K562 (cell line): ENCODE measurements around the gene CLDN7. TPM values are rescaled to one million over a fixed set of nuclear protein-coding genes. Genes with fewer than 3 reads are reported as not detected.
A peak's percentile ranks its signal among the peaks of the same experiment; 100 is the strongest.

Experiments used
- ATF7 ChIP-seq: fragments of 450-650 bp; IDR thresholded peaks from 2 replicates; pipeline ENCODE4 v1.7.1; 2014; ENCODE audit warnings: mild to moderate bottlenecking, moderate library complexity
- DPF2 ChIP-seq: fragments of 450-650 bp; IDR thresholded peaks from 2 replicates; pipeline ENCODE4 v1.6.1; 2016
- E2F6 ChIP-seq, 2 experiments: IDR thresholded peaks; 2 replicates each; pipeline ENCODE4 v1.6.1; 2011; ENCODE audit warnings: borderline replicate concordance in 1 of 2, control low read depth in 1 of 2, low read depth in 1 of 2, low read length in 1 of 2, mild to moderate bottlenecking in 1 of 2, mixed read lengths in 1 of 2, moderate library complexity in 1 of 2; ENCODE audit not compliant: insufficient read depth in 1 of 2, insufficient read length in 1 of 2, poor library complexity in 1 of 2, severe bottlenecking in 1 of 2; ENCODE audit errors: extremely low read depth in 1 of 2
- FOS ChIP-seq: IDR thresholded peaks from 3 replicates; pipeline ENCODE4 v1.6.1; 2011; ENCODE audit not compliant: insufficient read length; ENCODE audit errors: extremely low read depth
- HDAC8 ChIP-seq: fragments of 450-650 bp; IDR thresholded peaks from 2 replicates; pipeline ENCODE4 v1.6.1; 2016; ENCODE audit warnings: mild to moderate bottlenecking, missing genetic modification characterization, moderate library complexity, missing compliant biosample characterization
- HLTF ChIP-seq: fragments of 450-650 bp; IDR thresholded peaks from 2 replicates; pipeline ENCODE4 v1.6.1; 2016
- HNRNPUL1 ChIP-seq: fragments of 200-400 bp; formaldehyde crosslinking; IDR thresholded peaks from 2 replicates; pipeline ENCODE4 v1.6.1; 2017; ENCODE audit warnings: low read length
- MAFG ChIP-seq: fragments of 450-650 bp; conservative IDR thresholded peaks from 2 replicates; pipeline ENCODE4 v1.6.1; 2016; ENCODE audit warnings: missing genetic modification characterization, missing compliant biosample characterization
- MYBL2 ChIP-seq, 2 experiments: fragments of 450-650 bp in 1 of 2; sonication (generic) in 1 of 2; formaldehyde crosslinking in 1 of 2; IDR thresholded peaks; 2 replicates each; pipeline versions ENCODE4 v1.6.1 to v1.8.1; 2017 to 2022; ENCODE audit warnings: borderline replicate concordance in 1 of 2, inconsistent platforms in 1 of 2, low read depth in 1 of 2, mild to moderate bottlenecking in 1 of 2, missing genetic modification reagents in 1 of 2, moderate library complexity in 1 of 2
- NR1H2 ChIP-seq: sonication (generic); formaldehyde crosslinking; IDR thresholded peaks from 2 replicates; pipeline ENCODE4 v1.4.0; 2020; ENCODE audit warnings: mild to moderate bottlenecking, missing genetic modification reagents
- POLR2AphosphoS5 ChIP-seq: IDR thresholded peaks from 2 replicates; pipeline ENCODE4 v1.6.1; 2011; ENCODE audit warnings: mild to moderate bottlenecking, low read depth, low read length, moderate library complexity; ENCODE audit not compliant: control insufficient read depth, insufficient read depth
- SFPQ ChIP-seq: fragments of 200-400 bp; formaldehyde crosslinking; IDR thresholded peaks from 2 replicates; pipeline ENCODE4 v1.6.1; 2017; ENCODE audit warnings: mild to moderate bottlenecking, low read depth, low read length, moderate library complexity
- SIN3B ChIP-seq: fragments of 450-650 bp; IDR thresholded peaks from 2 replicates; pipeline ENCODE4 v1.6.1; 2017; ENCODE audit warnings: low read depth, mild to moderate bottlenecking, moderate library complexity
- YBX1 ChIP-seq: fragments of 450-650 bp; IDR thresholded peaks from 2 replicates; pipeline ENCODE4 v1.7.1; 2016; ENCODE audit warnings: mild to moderate bottlenecking
- polyA plus RNA-seq, 8 experiments: library from polyadenylated mRNA; depleted of rRNA in 4 of 8; stranded (reverse) in 5 of 8; unstranded in 3 of 8; fragments of >200 nt; fragmentation: Nextera tagmentation in 2 of 8; fragmentation: Illumina TruSeq in 1 of 8; extraction: Ambion mirVana in 2 of 8; extraction: Trizol in 1 of 8; gene quantifications; 2 replicates each; pipeline versions ENCODE4 v1.2.1 to v1.2.3, GENCODE V29; 2011 to 2014; ENCODE audit warnings: inconsistent platforms in 1 of 8, missing spikeins in 1 of 8
- total RNA-seq, 7 experiments: library from RNA; depleted of rRNA in 6 of 7; stranded (reverse); fragments of >200 nt in 6 of 7; fragmentation: Illumina TruSeq in 2 of 7; extraction: Trizol in 2 of 7; gene quantifications; 2 replicates each; pipeline versions ENCODE4 v1.2.1 to v1.2.3, GENCODE V29; 2011 to 2021; ENCODE audit warnings: low replicate concordance in 1 of 7
- TF ChIP-seq, protein P1 (sequence below): sonication (generic); formaldehyde crosslinking; IDR thresholded peaks from 2 replicates; pipeline ENCODE4 v1.8.0; 2022; ENCODE audit warnings: mild to moderate bottlenecking, missing genetic modification reagents
- TF ChIP-seq, protein P2 (sequence below): sonication (generic); formaldehyde crosslinking; IDR thresholded peaks from 2 replicates; pipeline ENCODE4 v1.8.0; 2022; ENCODE audit warnings: mild to moderate bottlenecking, missing genetic modification reagents
- TF ChIP-seq, protein P3 (sequence below): sonication (generic); formaldehyde crosslinking; IDR thresholded peaks from 2 replicates; pipeline ENCODE4 v1.8.1; 2023; ENCODE audit warnings: mild to moderate bottlenecking, missing genetic modification reagents

CLDN7 gene
- total and polyA plus RNA-seq, 9 of the 15 experiments (the other 6 are each of a cell fraction or from before 2014, with no cell fraction given): 2.2 to 14.5 (median 7.6) TPM

DNA sequence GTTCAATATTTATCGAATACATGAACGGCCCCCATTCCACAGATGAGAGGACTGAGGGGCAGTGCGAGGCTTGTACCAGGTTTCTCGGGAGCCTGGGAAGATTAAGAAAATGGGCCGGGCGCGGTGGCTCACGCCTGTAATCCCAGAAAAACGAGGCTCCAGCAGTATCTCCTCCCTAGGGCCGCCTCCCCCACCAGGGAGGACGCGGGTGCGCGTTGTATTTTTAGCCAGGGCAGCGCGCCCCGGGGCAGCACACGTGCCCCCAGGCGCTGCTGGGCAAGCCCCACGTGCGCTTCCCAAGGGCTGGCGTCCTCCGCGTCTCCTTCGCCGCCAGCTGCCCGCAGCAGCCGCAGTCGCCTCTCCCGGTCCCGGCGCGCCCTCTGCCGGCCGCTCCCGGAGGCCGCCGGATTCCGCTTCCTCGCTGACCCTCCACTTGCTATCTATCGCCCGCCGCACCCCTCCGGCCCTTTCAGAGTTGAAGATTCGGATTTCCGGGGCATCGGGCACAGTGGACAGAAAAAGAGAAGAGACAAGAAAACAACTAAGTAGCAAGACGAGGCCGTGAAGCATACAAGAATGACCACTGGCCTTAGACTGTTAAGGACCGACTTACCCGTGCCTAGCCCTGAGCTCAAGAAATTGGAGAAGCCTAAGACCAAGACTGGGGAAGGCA lies 34.0 kb upstream of the CLDN7 start (continued):
- TF ChIP-seq, protein P1, sequence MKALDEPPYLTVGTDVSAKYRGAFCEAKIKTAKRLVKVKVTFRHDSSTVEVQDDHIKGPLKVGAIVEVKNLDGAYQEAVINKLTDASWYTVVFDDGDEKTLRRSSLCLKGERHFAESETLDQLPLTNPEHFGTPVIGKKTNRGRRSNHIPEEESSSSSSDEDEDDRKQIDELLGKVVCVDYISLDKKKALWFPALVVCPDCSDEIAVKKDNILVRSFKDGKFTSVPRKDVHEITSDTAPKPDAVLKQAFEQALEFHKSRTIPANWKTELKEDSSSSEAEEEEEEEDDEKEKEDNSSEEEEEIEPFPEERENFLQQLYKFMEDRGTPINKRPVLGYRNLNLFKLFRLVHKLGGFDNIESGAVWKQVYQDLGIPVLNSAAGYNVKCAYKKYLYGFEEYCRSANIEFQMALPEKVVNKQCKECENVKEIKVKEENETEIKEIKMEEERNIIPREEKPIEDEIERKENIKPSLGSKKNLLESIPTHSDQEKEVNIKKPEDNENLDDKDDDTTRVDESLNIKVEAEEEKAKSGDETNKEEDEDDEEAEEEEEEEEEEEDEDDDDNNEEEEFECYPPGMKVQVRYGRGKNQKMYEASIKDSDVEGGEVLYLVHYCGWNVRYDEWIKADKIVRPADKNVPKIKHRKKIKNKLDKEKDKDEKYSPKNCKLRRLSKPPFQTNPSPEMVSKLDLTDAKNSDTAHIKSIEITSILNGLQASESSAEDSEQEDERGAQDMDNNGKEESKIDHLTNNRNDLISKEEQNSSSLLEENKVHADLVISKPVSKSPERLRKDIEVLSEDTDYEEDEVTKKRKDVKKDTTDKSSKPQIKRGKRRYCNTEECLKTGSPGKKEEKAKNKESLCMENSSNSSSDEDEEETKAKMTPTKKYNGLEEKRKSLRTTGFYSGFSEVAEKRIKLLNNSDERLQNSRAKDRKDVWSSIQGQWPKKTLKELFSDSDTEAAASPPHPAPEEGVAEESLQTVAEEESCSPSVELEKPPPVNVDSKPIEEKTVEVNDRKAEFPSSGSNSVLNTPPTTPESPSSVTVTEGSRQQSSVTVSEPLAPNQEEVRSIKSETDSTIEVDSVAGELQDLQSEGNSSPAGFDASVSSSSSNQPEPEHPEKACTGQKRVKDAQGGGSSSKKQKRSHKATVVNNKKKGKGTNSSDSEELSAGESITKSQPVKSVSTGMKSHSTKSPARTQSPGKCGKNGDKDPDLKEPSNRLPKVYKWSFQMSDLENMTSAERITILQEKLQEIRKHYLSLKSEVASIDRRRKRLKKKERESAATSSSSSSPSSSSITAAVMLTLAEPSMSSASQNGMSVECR: peak; percentile 71; the same call in 1 of the 2 replicates
- TF ChIP-seq, protein P2, sequence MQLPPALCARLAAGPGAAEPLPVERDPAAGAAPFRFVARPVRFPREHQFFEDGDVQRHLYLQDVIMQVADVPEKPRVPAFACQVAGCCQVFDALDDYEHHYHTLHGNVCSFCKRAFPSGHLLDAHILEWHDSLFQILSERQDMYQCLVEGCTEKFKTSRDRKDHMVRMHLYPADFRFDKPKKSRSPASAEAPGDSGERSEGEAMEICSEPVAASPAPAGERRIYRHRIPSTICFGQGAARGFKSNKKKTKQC (CRISPR knock-in tag): no peak
- TF ChIP-seq E2F6 (IDR thresholded peaks at IDR 0.05; ENCODE audit: borderline replicate concordance in 1 of 2, extremely low read depth in 1 of 2, insufficient read depth in 1 of 2, insufficient read length in 1 of 2, low read depth in 1 of 2, low read length in 1 of 2, poor library complexity in 1 of 2, severe bottlenecking in 1 of 2): peak; percentile 72 to 92
- TF ChIP-seq SIN3B: no peak
- no peak for TF ChIP-seq HDAC8 (tag)
- TF ChIP-seq HNRNPUL1: no peak
- TF ChIP-seq POLR2AphosphoS5: no peak
- peak; percentile 17; the same call in 1 of the 2 replicates for TF ChIP-seq ATF7
- no peak for TF ChIP-seq DPF2
- TF ChIP-seq, protein P3, sequence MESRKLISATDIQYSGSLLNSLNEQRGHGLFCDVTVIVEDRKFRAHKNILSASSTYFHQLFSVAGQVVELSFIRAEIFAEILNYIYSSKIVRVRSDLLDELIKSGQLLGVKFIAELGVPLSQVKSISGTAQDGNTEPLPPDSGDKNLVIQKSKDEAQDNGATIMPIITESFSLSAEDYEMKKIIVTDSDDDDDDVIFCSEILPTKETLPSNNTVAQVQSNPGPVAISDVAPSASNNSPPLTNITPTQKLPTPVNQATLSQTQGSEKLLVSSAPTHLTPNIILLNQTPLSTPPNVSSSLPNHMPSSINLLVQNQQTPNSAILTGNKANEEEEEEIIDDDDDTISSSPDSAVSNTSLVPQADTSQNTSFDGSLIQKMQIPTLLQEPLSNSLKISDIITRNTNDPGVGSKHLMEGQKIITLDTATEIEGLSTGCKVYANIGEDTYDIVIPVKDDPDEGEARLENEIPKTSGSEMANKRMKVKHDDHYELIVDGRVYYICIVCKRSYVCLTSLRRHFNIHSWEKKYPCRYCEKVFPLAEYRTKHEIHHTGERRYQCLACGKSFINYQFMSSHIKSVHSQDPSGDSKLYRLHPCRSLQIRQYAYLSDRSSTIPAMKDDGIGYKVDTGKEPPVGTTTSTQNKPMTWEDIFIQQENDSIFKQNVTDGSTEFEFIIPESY (CRISPR knock-in tag): peak; percentile 56; the same call in 1 of the 2 replicates
- TF ChIP-seq MYBL2 (IDR thresholded peaks at IDR 0.05; ENCODE audit: low read depth): no peak
- no peak for TF ChIP-seq MYBL2 (CRISPR knock-in tag; IDR thresholded peaks at IDR 0.05; ENCODE audit: borderline replicate concordance)
- no peak for TF ChIP-seq YBX1
- TF ChIP-seq FOS: no peak
- no peak for TF ChIP-seq NR1H2 (CRISPR knock-in tag)
- TF ChIP-seq HLTF: no peak
- TF ChIP-seq SFPQ: no peak
- no peak for TF ChIP-seq MAFG
